SK-N-SH (cell line): ENCODE data around the gene USP10. TPM values are rescaled to one million over a fixed set of nuclear protein-coding genes. Genes with fewer than 3 reads are reported as not detected.
A peak's percentile ranks its signal among the peaks of the same experiment; 100 is the strongest.

Experiments
- CTCF ChIA-PET: fragments of 300-600, 350-600 bp; formaldehyde crosslinking; extraction: SDS; loops from one replicate; lab custom pipeline; 2021; lab: Yijun Ruan, JAX
- POLR2A ChIA-PET: fragments of 350-600 bp; sonication (Branson Sonifier 250); formaldehyde crosslinking; extraction: SDS; loops from one replicate; lab custom pipeline; 2020; ENCODE audit warnings: antibody characterized with exemption, inconsistent platforms; lab: Yijun Ruan, JAX
- DNase-seq: peaks from one replicate; pipeline ENCODE4 v3.0.0; 2012
- H2AFZ ChIP-seq: fragments of 200-600 bp; sonication (generic); 2 replicates; pipeline ENCODE4 v1.8.1; 2016; ENCODE audit warnings: antibody characterized with exemption, mild to moderate bottlenecking, low read depth
- H3F3A ChIP-seq: fragments of 200-600 bp; sonication (generic); replicated peaks from 2 replicates; pipeline ENCODE3; 2016; ENCODE audit warnings: antibody characterized with exemption, mild to moderate bottlenecking; ENCODE audit not compliant: insufficient read depth
- H3K27ac ChIP-seq, 2 experiments: fragments of 200-500 bp in 1 of 2; fragments of 200-600 bp in 1 of 2; sonication (Bioruptor generic) in 1 of 2; sonication (generic), shearing (Covaris generic) in 1 of 2; 2 replicates each; pipeline versions ENCODE4 v1.5.1 to v1.6.1; 2014 to 2016; ENCODE audit warnings: low read depth in 2 of 2, inconsistent platforms in 1 of 2, low read length in 1 of 2, mild to moderate bottlenecking in 1 of 2, mixed read lengths in 1 of 2
- H3K27me3 ChIP-seq: fragments of 200-600 bp; sonication (generic), shearing (Covaris generic); 2 replicates; pipeline ENCODE4 v1.6.1; 2016; ENCODE audit warnings: mixed run types; ENCODE audit not compliant: insufficient read depth
- H3K36me3 ChIP-seq, 2 experiments: fragments of 200-500 bp in 1 of 2; fragments of 200-600 bp in 1 of 2; sonication (Bioruptor generic) in 1 of 2; sonication (generic) in 1 of 2; replicated peaks in 1 of 2; 2 replicates each; pipeline versions ENCODE3 to v1.5.1; 2014 to 2016; ENCODE audit warnings: low read length in 1 of 2, mild to moderate bottlenecking in 1 of 2; ENCODE audit not compliant: insufficient read depth in 2 of 2, control insufficient read depth in 1 of 2
- H3K4me1 ChIP-seq, 2 experiments: fragments of 200-500 bp in 1 of 2; fragments of 200-600 bp in 1 of 2; sonication (Bioruptor generic) in 1 of 2; sonication (generic), shearing (Covaris generic) in 1 of 2; 2 replicates each; pipeline versions ENCODE4 v1.5.1 to v1.6.1; 2014 to 2016; ENCODE audit warnings: low read depth in 1 of 2, low read length in 1 of 2, mixed run types in 1 of 2; ENCODE audit not compliant: insufficient read depth in 2 of 2, control insufficient read depth in 1 of 2
- H3K4me2 ChIP-seq: fragments of 200-600 bp; sonication (generic), shearing (Covaris generic); 2 replicates; pipeline ENCODE4 v1.6.1; 2017; ENCODE audit warnings: mixed run types
- H3K4me3 ChIP-seq, 2 experiments: fragments of 200-500 bp in 1 of 2; fragments of 200-600 bp in 1 of 2; sonication (Bioruptor generic) in 1 of 2; sonication (generic), shearing (Covaris generic) in 1 of 2; 2 replicates each; pipeline versions ENCODE4 v1.5.1 to v1.8.1; 2014 to 2016; ENCODE audit warnings: low read depth in 2 of 2, inconsistent platforms in 1 of 2, low read length in 1 of 2, mild to moderate bottlenecking in 1 of 2, mixed read lengths in 1 of 2, moderate library complexity in 1 of 2
- H3K79me2 ChIP-seq: fragments of 200-600 bp; sonication (generic); 2 replicates; pipeline ENCODE4 v1.8.1; 2017; ENCODE audit warnings: mild to moderate bottlenecking; ENCODE audit not compliant: insufficient read depth
- H3K9ac ChIP-seq: fragments of 200-600 bp; sonication (generic); 2 replicates; pipeline ENCODE4 v1.6.1; 2017; ENCODE audit warnings: mixed run types
- H3K9me2 ChIP-seq: fragments of 200-600 bp; sonication (generic); 2 replicates; pipeline ENCODE4 v1.6.1; 2017; ENCODE audit warnings: mixed run types
- H3K9me3 ChIP-seq: fragments of 200-600 bp; sonication (generic); 2 replicates; pipeline ENCODE4 v1.6.1; 2017; ENCODE audit warnings: mixed run types, mild to moderate bottlenecking, moderate library complexity
- H4K20me1 ChIP-seq: fragments of 200-600 bp; sonication (generic); 2 replicates; pipeline ENCODE4 v1.6.1; 2017; ENCODE audit warnings: mild to moderate bottlenecking, mixed run types; ENCODE audit not compliant: insufficient read depth
- CHD2 ChIP-seq: fragments of 150-350 bp; IDR thresholded peaks from 2 replicates; pipeline ENCODE4 v1.6.1; 2018; ENCODE audit warnings: low read length; ENCODE audit not compliant: partially characterized antibody
- EP300 ChIP-seq, 2 experiments: IDR thresholded peaks; 2 replicates each; pipeline versions ENCODE4 v1.4.0 to v1.6.1; 2012; ENCODE audit warnings: borderline replicate concordance in 1 of 2, low read depth in 1 of 2, low read length in 1 of 2
- FOXJ3 ChIP-seq: sonication (generic); formaldehyde crosslinking; IDR thresholded peaks from 2 replicates; pipeline ENCODE4 v1.5.1; 2020; ENCODE audit warnings: mild to moderate bottlenecking, missing genetic modification reagents
- GABPA ChIP-seq: IDR thresholded peaks from 2 replicates; pipeline ENCODE4 v1.4.0; 2012; ENCODE audit warnings: low read depth, mild to moderate bottlenecking
- GATA2 ChIP-seq: sonication (generic); formaldehyde crosslinking; IDR thresholded peaks from 2 replicates; pipeline ENCODE4 v1.5.0; 2020; ENCODE audit warnings: mild to moderate bottlenecking, missing genetic modification reagents
- JUND ChIP-seq: IDR thresholded peaks from 2 replicates; pipeline ENCODE4 v1.4.0; 2012
- POLR2AphosphoS5 ChIP-seq: IDR thresholded peaks from 2 replicates; pipeline ENCODE4 v1.6.1; 2012; ENCODE audit warnings: low read depth, low read length
- RCOR1 ChIP-seq: fragments of 150-350 bp; IDR thresholded peaks from 2 replicates; pipeline ENCODE4 v1.6.1; 2017; ENCODE audit warnings: antibody characterized with exemption, low read length
- REST ChIP-seq: IDR thresholded peaks from 2 replicates; pipeline ENCODE4 v1.6.1; 2012; ENCODE audit warnings: mild to moderate bottlenecking, low read depth, low read length, moderate library complexity
- TCF12 ChIP-seq: IDR thresholded peaks from 2 replicates; pipeline ENCODE4 v1.4.0; 2012
- TEAD4 ChIP-seq: IDR thresholded peaks from 2 replicates; pipeline ENCODE4 v1.4.0; 2012; ENCODE audit warnings: mild to moderate bottlenecking, borderline replicate concordance; ENCODE audit not compliant: insufficient read depth
- ZBTB33 ChIP-seq: IDR thresholded peaks from 2 replicates; pipeline ENCODE4 v1.4.0; 2012; ENCODE audit warnings: low read depth, borderline replicate concordance
- WGBS: methylation state at CpG from one replicate; pipeline ENCODE4 v1.1.6; 2017; ENCODE audit warnings: low lambda C conversion rate; 5-methylcytosine and 5-hydroxymethylcytosine counted together
- polyA plus RNA-seq, 3 experiments: library from polyadenylated mRNA; depleted of rRNA; stranded (reverse); fragments of >200 nt; gene quantifications; 2 replicates each; pipeline ENCODE4 v1.2.3, GENCODE V29; 2012

The USP10 gene
- polyA plus RNA-seq, 1 of the 3 experiments (the other 2 are of a cell fraction), result 49.2 TPM

- POLR2A ChIA-PET, result interaction anchor here (0.5 to 1.4 kb wide), 3 partner anchors 52 to 184 kb away, joined by 3 to 7 read pairs (median 3); partner anchors contain the start of gene CRISPLD2
- Histone ChIP-seq H2AFZ (no peak overlapping the region), H3K9ac (no peak overlapping the region), H3K36me3 (peaks cover 51 to 64% of the 10 kb centered on the region in 2 experiments)
- TF ChIP-seq REST (no peak), ZBTB33 (no peak), JUND (peak; percentile 25; the same call in 1 of the 2 replicates), GATA2 (CRISPR knock-in tag) (peak; percentile 99), FOXJ3 (peak; percentile 86; the same call in 1 of the 2 replicates), CHD2 (peak; percentile 64), GABPA (no peak), TCF12 (peak; percentile 78), POLR2AphosphoS5 (peak; percentile 62), RCOR1 (peak; percentile 99), EP300 (IDR thresholded peaks at IDR 0.05; ENCODE audit: borderline replicate concordance in 1 of 2, low read depth in 1 of 2, low read length in 1 of 2) (peak in 1 of 2 experiments; percentile 96; a peak in 2 of 4 replicates), TEAD4 (0 out of 2 replicates have a peak, but pooled peaks have one; percentile 31)
- TF ChIP-seq, all 33 proteins: peak for 9
- H3K4me1 ChIP-seq, result peaks cover 0 to 13% of the 10 kb centered on the region in 2 experiments; a peak in 2 of 4 replicates
- H3K4me2 ChIP-seq, result no peak overlapping the region
- H3K27me3 ChIP-seq, result no peaks in the 10 kb centered on the region
- H3K4me3 ChIP-seq, result no peak overlapping the region
- H3F3A ChIP-seq, result no peaks in the 10 kb centered on the region
- H3K27ac ChIP-seq, result peak overlapping the region in 1 of 2 experiments; percentile 7; a peak in 1 of 4 replicates
- WGBS, result 56% methylated on average over 4 of the region's 4 CpGs
- H3K9me3 ChIP-seq, result no peaks in the 10 kb centered on the region
- CTCF ChIA-PET, result interaction anchor here (0.8 to 9.7 kb wide), 13 partner anchors 8 to 204 kb away, joined by 3 to 89 read pairs (median 6); no protein-coding TSS in a partner anchor
- no peaks in the 10 kb centered on the region for H3K9me2 ChIP-seq
- peak; percentile 81 for DNase-seq
- peaks cover 26% of the 10 kb centered on the region; the same call in 1 of the 2 replicates for H3K79me2 ChIP-seq
- H4K20me1 ChIP-seq, result 0 out of 2 replicates have a peak, but pooled peaks cover 5% of the 10 kb centered on the region
These were observed 68.4 kb downstream of the USP10 start for GRCh38 chr16:84768061-84768807.
